HG03060 (cell line): ENCODE results near the gene CFAP53.
A peak's percentile ranks its signal among the peaks of the same experiment; 100 is the strongest.
"Not testable (repeated sequence)": the region's sequence is repeated elsewhere in the genome, so short reads cannot be mapped to it uniquely, and the experiment has no call there.

Experiments used
- ATAC-seq: cut with Tn5 transposase; IDR thresholded peaks from one replicate; pipeline ENCODE4 v1.9.1; 2021; ENCODE audit warnings: low read depth, moderate number of reproducible peaks; ENCODE audit not compliant: unreplicated experiment

Gene CFAP53

GRCh38 chr18:50266248-50266704 lies at the start of gene CFAP53:
Gene CFAP53 (minus strand): TSS chr18:50266495. CDS start chr18:50266404, 91 bp downstream.
- peak; percentile 38 for ATAC-seq

- ATAC-seq: peak; percentile 50
Measured at GRCh38 chr18:50315100-50315871, 49.0 kb upstream of the CFAP53 start.

- no peak for ATAC-seq
Measured at GRCh38 chr18:50313873-50314460, 47.7 kb upstream of the CFAP53 start.

GRCh38 chr18:50313031-50313607 lies 46.8 kb upstream of the CFAP53 start:
- peak; percentile 15 for ATAC-seq

- peak; percentile 67 for ATAC-seq
Measured at GRCh38 chr18:50312296-50313030, 46.2 kb upstream of the CFAP53 start.

- no peak for ATAC-seq
Measured at GRCh38 chr18:50311650-50312049, 45.4 kb upstream of the CFAP53 start.

- ATAC-seq: no peak
Measured at GRCh38 chr18:50310080-50310479, 43.8 kb upstream of the CFAP53 start.

- not testable (repeated sequence) for ATAC-seq
Measured at GRCh38 chr18:50308851-50309250, 42.6 kb upstream of the CFAP53 start.

GRCh38 chr18:50307738-50308470 lies 41.6 kb upstream of the CFAP53 start:
- peak; percentile 84 for ATAC-seq

GRCh38 chr18:50307400-50307737 lies 41.1 kb upstream of the CFAP53 start:
- no peak for ATAC-seq

- no peak for ATAC-seq
Measured at GRCh38 chr18:50306944-50307343, 40.6 kb upstream of the CFAP53 start.

- ATAC-seq: no peak
Measured at GRCh38 chr18:50301074-50301473, 34.8 kb upstream of the CFAP53 start.

- ATAC-seq: no peak
Measured at GRCh38 chr18:50299626-50300388, 33.5 kb upstream of the CFAP53 start.

GRCh38 chr18:50298443-50299284 lies 32.4 kb upstream of the CFAP53 start:
- no peak for ATAC-seq

GRCh38 chr18:50297621-50298442 lies 31.5 kb upstream of the CFAP53 start:
- ATAC-seq: peak; percentile 97

GRCh38 chr18:50293039-50293438 lies 26.7 kb upstream of the CFAP53 start:
- ATAC-seq: no peak

GRCh38 chr18:50289108-50289443 lies 22.8 kb upstream of the CFAP53 start:
- ATAC-seq: no peak
